GM19467 (cell line): ENCODE results near the gene HYPK.
"Not testable (repeated sequence)": the region's sequence is repeated elsewhere in the genome, so short reads cannot be mapped to it uniquely, and the experiment has no call there.

ENCODE experiments used
- ATAC-seq: cut with Tn5 transposase; IDR thresholded peaks from one replicate; pipeline ENCODE4 v1.9.1; 2021; ENCODE audit warnings: mild to moderate bottlenecking, moderate library complexity; ENCODE audit not compliant: unreplicated experiment

The HYPK gene

GRCh38 chr15:43795197-43795596 lies 5.2 kb upstream of the HYPK start:
- ATAC-seq: no peak

GRCh38 chr15:43795997-43796396 lies 4.4 kb upstream of the HYPK start:
- no peak for ATAC-seq

GRCh38 chr15:43796566-43796965 lies 3.8 kb upstream of the HYPK start:
- ATAC-seq: no peak

- ATAC-seq: no peak
Observed at GRCh38 chr15:43799209-43799944, 1.0 kb upstream of the HYPK start.

- ATAC-seq: no peak
Observed at GRCh38 chr15:43799945-43800285, 484 bp upstream of the HYPK start, which contains the start of gene SERINC4. SERINC4 (minus strand) TSS chr15:43800220; CDS start chr15:43799986, 234 bp downstream.

- ATAC-seq: not testable (repeated sequence)
Observed at GRCh38 chr15:43802676-43803075, 2.3 kb downstream of the HYPK start.

GRCh38 chr15:43808435-43808950 lies 8.1 kb downstream of the HYPK start:
- ATAC-seq: no peak

GRCh38 chr15:43808960-43809678 lies 8.7 kb downstream of the HYPK start:
- no peak for ATAC-seq

- not testable (repeated sequence) for ATAC-seq
Observed at GRCh38 chr15:43815064-43815463, 14.7 kb downstream of the HYPK start.

GRCh38 chr15:43821505-43821904 lies 21.1 kb downstream of the HYPK start:
- no peak for ATAC-seq

GRCh38 chr15:43824302-43825246 lies 24.2 kb downstream of the HYPK start, which contains the start of gene MFAP1:
MFAP1 (minus strand) TSS chr15:43824690; CDS start chr15:43824569, 121 bp downstream.
- peak; percentile 60 for ATAC-seq

GRCh38 chr15:43825305-43825704 lies 24.9 kb downstream of the HYPK start:
- ATAC-seq: not testable (repeated sequence)

GRCh38 chr15:43826029-43826507 lies 25.7 kb downstream of the HYPK start:
- no peak for ATAC-seq

- no peak for ATAC-seq
Observed at GRCh38 chr15:43826508-43827341, 26.3 kb downstream of the HYPK start, which contains the start of gene WDR76. WDR76 (plus strand) TSS chr15:43827002; CDS start chr15:43827033, 31 bp downstream.

GRCh38 chr15:43828061-43828657 lies 27.8 kb downstream of the HYPK start:
- no peak for ATAC-seq

GRCh38 chr15:43829951-43830540 lies 29.6 kb downstream of the HYPK start:
- ATAC-seq: not testable (repeated sequence)

GRCh38 chr15:43830691-43831275 lies 30.4 kb downstream of the HYPK start:
- not testable (repeated sequence) for ATAC-seq

- not testable (repeated sequence) for ATAC-seq
Observed at GRCh38 chr15:43831519-43832052, 31.2 kb downstream of the HYPK start.
